Epithelial cell of esophagus (primary cell): ENCODE data around the gene DSCAM.

Experiments
- DNase-seq: peaks from one replicate; pipeline ENCODE4 v3.0.0; 2010; ENCODE audit warnings: low read depth
- H3K4me3 ChIP-seq: 2 replicates; pipeline ENCODE4 v1.5.1; 2011; ENCODE audit warnings: mild to moderate bottlenecking, low read length, control low read depth
- TF ChIP-seq, protein P1 (sequence below): IDR thresholded peaks from 2 replicates; pipeline ENCODE4 v1.5.1; 2011; ENCODE audit warnings: low read depth, mild to moderate bottlenecking, low read length, control low read depth, inconsistent platforms; ENCODE audit not compliant: insufficient read depth; ENCODE audit errors: missing control alignments

DSCAM gene

DNA sequence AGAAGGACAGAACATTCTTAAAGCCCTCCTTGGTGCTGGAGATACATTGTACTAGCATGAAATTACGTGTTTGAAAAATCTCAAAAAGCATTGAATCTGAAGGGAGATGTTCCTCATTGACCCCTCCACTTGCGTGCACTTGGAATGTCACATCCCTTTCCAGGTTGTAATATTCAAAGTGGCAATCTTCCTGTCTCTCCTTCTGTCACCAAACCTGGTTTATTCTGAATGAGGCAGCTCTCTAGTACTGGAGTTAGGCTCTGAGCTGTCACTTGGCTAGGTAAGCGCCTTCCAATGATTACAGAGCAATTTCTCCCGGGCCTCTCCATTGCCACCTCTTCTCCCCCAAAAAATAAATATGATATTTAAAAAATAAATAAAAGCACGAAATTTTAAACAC is 855 bp downstream of the DSCAM start:
- TF ChIP-seq, protein P1, sequence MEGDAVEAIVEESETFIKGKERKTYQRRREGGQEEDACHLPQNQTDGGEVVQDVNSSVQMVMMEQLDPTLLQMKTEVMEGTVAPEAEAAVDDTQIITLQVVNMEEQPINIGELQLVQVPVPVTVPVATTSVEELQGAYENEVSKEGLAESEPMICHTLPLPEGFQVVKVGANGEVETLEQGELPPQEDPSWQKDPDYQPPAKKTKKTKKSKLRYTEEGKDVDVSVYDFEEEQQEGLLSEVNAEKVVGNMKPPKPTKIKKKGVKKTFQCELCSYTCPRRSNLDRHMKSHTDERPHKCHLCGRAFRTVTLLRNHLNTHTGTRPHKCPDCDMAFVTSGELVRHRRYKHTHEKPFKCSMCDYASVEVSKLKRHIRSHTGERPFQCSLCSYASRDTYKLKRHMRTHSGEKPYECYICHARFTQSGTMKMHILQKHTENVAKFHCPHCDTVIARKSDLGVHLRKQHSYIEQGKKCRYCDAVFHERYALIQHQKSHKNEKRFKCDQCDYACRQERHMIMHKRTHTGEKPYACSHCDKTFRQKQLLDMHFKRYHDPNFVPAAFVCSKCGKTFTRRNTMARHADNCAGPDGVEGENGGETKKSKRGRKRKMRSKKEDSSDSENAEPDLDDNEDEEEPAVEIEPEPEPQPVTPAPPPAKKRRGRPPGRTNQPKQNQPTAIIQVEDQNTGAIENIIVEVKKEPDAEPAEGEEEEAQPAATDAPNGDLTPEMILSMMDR: no peak
- H3K4me3 ChIP-seq: peak overlapping the region; percentile 16
- peak; percentile 48 for DNase-seq

DNA sequence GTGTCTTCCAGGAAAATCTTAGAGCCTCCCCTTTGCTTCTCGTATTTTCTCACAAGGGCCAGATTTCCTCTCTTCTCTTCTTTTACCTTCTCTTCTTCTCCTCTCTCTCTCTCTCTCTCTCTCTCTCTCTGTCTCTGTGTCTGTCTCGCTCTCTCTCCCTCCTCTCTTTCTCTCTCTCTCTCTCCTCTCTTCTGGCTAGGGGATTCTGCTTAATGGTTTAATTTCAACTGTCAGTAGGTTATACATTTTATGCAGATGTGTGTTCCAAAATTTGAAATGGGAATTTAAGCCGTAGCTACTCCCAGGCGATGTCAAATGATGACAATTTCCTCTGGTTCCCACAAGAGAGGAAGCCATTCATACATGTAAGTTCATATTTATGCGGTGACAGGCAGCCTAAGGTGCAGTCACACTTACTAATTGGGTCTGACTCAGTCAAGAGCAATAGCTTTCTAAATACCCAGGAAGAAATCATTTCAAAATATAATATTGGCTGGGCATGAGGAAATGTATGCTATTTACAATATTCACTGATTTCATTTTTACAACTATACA is 1.4 kb downstream of the DSCAM start:
- H3K4me3 ChIP-seq: no peak overlapping the region

DNA sequence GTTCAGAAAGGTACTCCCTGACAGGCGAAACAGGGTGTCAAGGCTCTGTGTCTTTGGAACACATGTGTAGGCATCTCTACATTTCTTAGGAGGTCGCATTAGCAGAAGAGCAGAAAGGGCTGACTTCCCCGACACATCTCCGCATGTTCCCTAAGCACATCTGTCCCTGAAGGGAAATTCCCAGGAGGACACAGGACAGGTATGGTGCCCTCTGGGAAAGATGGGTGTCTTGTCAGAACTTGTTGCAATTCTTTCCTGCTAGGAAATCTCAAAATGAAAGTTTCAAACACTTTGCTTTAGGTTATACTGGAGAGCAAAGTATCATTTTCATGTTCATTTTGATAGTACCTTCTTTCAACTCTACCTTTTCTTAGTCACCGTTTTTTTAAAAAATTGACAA is 2.0 kb downstream of the DSCAM start:
- peak; percentile 86 for DNase-seq

More for the DNA sequence above, 1.4 kb downstream of the DSCAM start:
- DNase-seq: peak; percentile 96
- TF ChIP-seq, protein P1: no peak

DNA sequence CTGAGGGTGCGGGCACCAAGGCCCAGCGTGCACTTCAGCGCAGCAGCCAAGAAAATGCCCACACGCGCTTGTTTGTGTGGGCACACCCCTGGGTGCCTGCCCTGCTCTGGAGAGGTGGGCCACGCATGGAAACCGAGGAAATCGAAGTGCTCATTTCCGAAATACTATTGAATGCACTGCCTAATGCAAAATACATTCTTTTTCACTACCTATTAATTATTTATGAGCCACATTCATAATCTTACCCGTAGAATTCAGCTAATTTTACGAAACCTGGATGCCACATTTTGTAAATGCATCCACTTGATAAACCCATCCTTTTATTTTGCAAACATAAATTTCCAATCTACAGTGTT is 4.8 kb downstream of the DSCAM start:
- no peak for DNase-seq
- no peak overlapping the region for H3K4me3 ChIP-seq
- TF ChIP-seq, protein P1: no peak

More for the DNA sequence above, 2.0 kb downstream of the DSCAM start:
- no peak overlapping the region for H3K4me3 ChIP-seq
- TF ChIP-seq, protein P1: no peak

DNA sequence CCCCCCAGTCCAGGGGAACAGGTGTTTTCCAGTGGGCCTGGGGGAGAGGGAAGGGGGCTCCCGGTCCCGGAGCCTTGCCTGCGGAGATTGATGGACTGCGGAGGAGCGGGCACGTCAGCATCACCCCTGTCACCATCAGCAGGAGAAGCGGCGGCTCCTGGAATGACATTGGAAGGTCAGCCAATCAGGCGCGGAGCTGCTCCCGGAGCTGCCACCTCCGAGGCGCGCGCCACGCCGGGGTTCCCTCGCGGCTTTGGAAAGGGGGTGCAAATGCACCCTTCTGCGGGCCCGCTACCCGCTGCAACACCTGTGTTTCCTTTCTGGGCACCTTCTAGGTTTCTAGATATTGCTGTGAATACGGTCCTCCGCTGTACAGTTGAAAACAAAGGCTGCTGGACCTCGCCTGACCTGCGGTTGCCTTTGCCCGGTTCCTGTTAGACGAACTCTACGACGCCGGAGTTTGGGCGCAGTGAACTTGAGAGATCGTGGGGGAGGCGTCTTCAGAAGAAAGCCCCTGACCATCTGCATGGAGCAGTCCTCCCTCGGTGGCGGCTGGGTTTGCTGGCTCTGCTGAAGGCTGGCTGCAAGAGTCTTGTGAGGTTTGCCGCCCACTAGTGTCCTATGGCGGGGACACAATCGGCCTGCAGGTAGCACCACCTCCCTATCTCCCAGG is 5.3 kb downstream of the DSCAM start:
- peak; percentile 79 for DNase-seq
- H3K4me3 ChIP-seq: peak overlapping the region; percentile 45
- TF ChIP-seq, protein P1: peak; percentile 69

DNA sequence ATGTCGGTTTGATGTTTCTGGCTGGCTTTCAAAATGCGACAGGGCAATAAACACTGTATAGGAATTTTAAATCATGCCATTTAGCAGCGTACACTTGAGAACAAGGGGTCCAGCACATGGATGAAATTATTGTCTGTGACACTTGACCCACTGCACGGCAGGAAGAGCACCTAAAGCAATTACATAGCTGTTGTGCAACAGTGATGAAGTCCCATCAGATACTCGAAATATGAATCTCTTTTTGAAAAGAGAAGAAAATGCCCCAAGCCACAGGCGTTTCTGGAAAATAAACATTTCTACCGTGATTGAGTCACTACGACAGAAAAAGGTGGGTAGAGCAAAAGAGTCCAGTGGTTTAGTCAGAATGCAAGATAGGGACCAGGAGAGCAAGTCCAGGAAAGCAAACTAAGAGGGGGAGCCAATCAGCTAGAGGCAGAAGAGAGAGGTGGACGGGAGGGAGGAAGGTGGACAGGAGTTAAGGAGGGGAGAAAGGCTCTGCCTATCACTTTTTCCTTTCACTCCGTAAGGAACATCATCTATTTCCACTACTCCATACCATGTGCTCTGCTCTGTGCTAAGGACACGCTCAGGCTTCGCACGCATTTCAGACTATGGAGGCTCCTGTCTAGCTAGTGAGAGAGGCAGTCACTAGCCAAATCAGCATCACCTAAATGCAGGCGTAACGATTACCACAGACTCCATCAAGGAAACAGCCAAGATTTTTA is 6.4 kb downstream of the DSCAM start:
- H3K4me3 ChIP-seq: no peak overlapping the region
- peak; percentile 75 for DNase-seq

More for the DNA sequence above, 6.4 kb downstream of the DSCAM start:
- TF ChIP-seq, protein P1: no peak
